Esophagus muscularis mucosa (tissue), 4 donors: ENCODE results near the gene TRAFD1.

ENCODE experiments used
- CTCF ChIP-seq, 3 experiments: fragments of 200-600 bp in 2 of 3; fragments of 450-650 bp in 1 of 3; sonication (generic) in 2 of 3; IDR thresholded peaks; one replicate each; pipeline ENCODE4 v1.5.1; 2017 to 2019; ENCODE audit warnings: antibody characterized with exemption in 3 of 3, mild to moderate bottlenecking in 2 of 3, moderate library complexity in 1 of 3
- EP300 ChIP-seq: sonication (generic); formaldehyde crosslinking; IDR thresholded peaks from one replicate; pipeline ENCODE4 v1.6.1; 2017; ENCODE audit warnings: antibody characterized with exemption
- POLR2A ChIP-seq: fragments of 450-650 bp; IDR thresholded peaks from one replicate; pipeline ENCODE4 v1.6.1; 2017; ENCODE audit warnings: antibody characterized with exemption, moderate library complexity, mild to moderate bottlenecking, low read depth

- TF ChIP-seq CTCF (IDR thresholded peaks at IDR 0.05) (no peak), POLR2A (no peak), EP300 (no peak)
Measured at GRCh38 chr12:112161711-112162110, 36.4 kb downstream of the TRAFD1 start.
